Fibroblast of lung (primary cell): ENCODE results near the gene CEP131. TPM values are rescaled to one million over a fixed set of nuclear protein-coding genes. Genes with fewer than 3 reads are reported as not detected.

ENCODE experiments used
- DNase-seq, 2 donors: peaks; one replicate each; pipeline versions ENCODE4 v3.0.0 to v3.0.0-alpha.2; 2010; ENCODE audit warnings: low read depth in 2 of 2
- H2AFZ ChIP-seq: 2 replicates; pipeline ENCODE4 v1.5.1; 2012; ENCODE audit warnings: low read length, control low read depth, inconsistent platforms
- H3K27ac ChIP-seq: 2 replicates; pipeline ENCODE4 v1.5.1; 2011; ENCODE audit warnings: low read length, control low read depth; ENCODE audit not compliant: insufficient read depth
- H3K27me3 ChIP-seq: 2 replicates; pipeline ENCODE4 v1.5.1; 2011; ENCODE audit warnings: mild to moderate bottlenecking, low read length; ENCODE audit not compliant: control insufficient read depth, insufficient read depth
- H3K36me3 ChIP-seq: 2 replicates; pipeline ENCODE4 v1.5.1; 2011; ENCODE audit warnings: low read length; ENCODE audit not compliant: control insufficient read depth, insufficient read depth
- H3K4me1 ChIP-seq: 2 replicates; pipeline ENCODE4 v1.5.1; 2011; ENCODE audit warnings: low read length; ENCODE audit not compliant: control insufficient read depth, insufficient read depth; ENCODE audit errors: extremely low read depth
- H3K4me2 ChIP-seq: 2 replicates; pipeline ENCODE4 v1.5.1; 2011; ENCODE audit warnings: low read length, control low read depth; ENCODE audit not compliant: insufficient read depth; ENCODE audit errors: extremely low read depth
- H3K4me3 ChIP-seq, 4 experiments: fragments of 200-600 bp in 1 of 4; sonication (generic) in 1 of 4; replicated peaks in 1 of 4; 2 replicates each; pipeline ENCODE4 v1.5.1; 2011 to 2016; ENCODE audit warnings: low read length in 4 of 4, low read depth in 3 of 4, mild to moderate bottlenecking in 3 of 4, control low read depth in 2 of 4, inconsistent platforms in 1 of 4, mixed read lengths in 1 of 4; ENCODE audit not compliant: insufficient read depth in 1 of 4; ENCODE audit errors: control extremely low read depth in 1 of 4
- H3K79me2 ChIP-seq: 2 replicates; pipeline ENCODE4 v1.5.1; 2012; ENCODE audit warnings: mild to moderate bottlenecking, low read length, inconsistent platforms; ENCODE audit not compliant: control insufficient read depth, insufficient read depth
- H3K9ac ChIP-seq: 2 replicates; pipeline ENCODE4 v1.5.1; 2011; ENCODE audit warnings: mild to moderate bottlenecking, low read length, control low read depth; ENCODE audit not compliant: insufficient read depth
- H3K9me3 ChIP-seq: 2 replicates; pipeline ENCODE4 v1.5.1; 2012; ENCODE audit warnings: low read depth, low read length; ENCODE audit not compliant: control insufficient read depth, insufficient read depth
- H4K20me1 ChIP-seq: 2 replicates; pipeline ENCODE4 v1.5.1; 2011; ENCODE audit warnings: low read length; ENCODE audit not compliant: control insufficient read depth, insufficient read depth; ENCODE audit errors: extremely low read depth
- CTCF ChIP-seq, 2 donors: IDR thresholded peaks in 1 of 2; conservative IDR thresholded peaks in 1 of 2; 1 replicate in 1 of 2; 2 replicates in 1 of 2; pipeline ENCODE4 v1.5.1; 2011 to 2012; ENCODE audit warnings: low read length in 2 of 2, control low read depth in 1 of 2, inconsistent platforms in 1 of 2, low read depth in 1 of 2, mild to moderate bottlenecking in 1 of 2
- EZH2 ChIP-seq: IDR thresholded peaks from 2 replicates; pipeline ENCODE4 v1.5.1; 2012; ENCODE audit warnings: low read length, control low read depth, mild to moderate bottlenecking; ENCODE audit errors: missing control alignments
- polyA plus RNA-seq, 2 donors: library from polyadenylated mRNA; depleted of rRNA in 1 of 2; stranded (reverse) in 1 of 2; unstranded in 1 of 2; fragments of >200 nt; gene quantifications; 2 replicates each; pipeline ENCODE4 v1.2.1, GENCODE V29; 2011 to 2012; ENCODE audit warnings: missing spikeins in 1 of 2
- total RNA-seq: library from RNA; depleted of rRNA; stranded (reverse); fragments of >200 nt; gene quantifications from 2 replicates; pipeline ENCODE4 v1.2.1, GENCODE V29; 2014

The CEP131 gene
- total and polyA plus RNA-seq, 2 donors (not counting 1 experiment from before 2014, with no cell fraction given): 2.0 to 7.4 TPM

GRCh38 chr17:81267390-81268067 lies 44.8 kb upstream of the CEP131 start:
- no peak for DNase-seq
- Histone ChIP-seq H3K9me3 (no peaks in the 10 kb centered on the region), H2AFZ (no peak overlapping the region), H3K4me2 (no peak overlapping the region), H3K4me1 (no peaks in the 10 kb centered on the region), H3K79me2 (no peaks in the 10 kb centered on the region), H4K20me1 (no peaks in the 10 kb centered on the region), H3K4me3 (no peak overlapping the region), H3K36me3 (peaks cover 14% of the 10 kb centered on the region), H3K27me3 (no peaks in the 10 kb centered on the region), H3K27ac (no peak overlapping the region), H3K9ac (no peak overlapping the region)
- TF ChIP-seq EZH2 (no peak), CTCF (conservative IDR thresholded peaks at IDR 0.05 in 1 of 2, IDR thresholded peaks at IDR 0.05 in 1 of 2; ENCODE audit: low read depth in 1 of 2, low read length in 2 of 2) (no peak)

GRCh38 chr17:81265576-81265975 lies 42.8 kb upstream of the CEP131 start:
- Histone ChIP-seq H4K20me1 (no peaks in the 10 kb centered on the region), H3K9ac (no peak overlapping the region), H3K27ac (no peak overlapping the region), H3K36me3 (peaks cover 16% of the 10 kb centered on the region), H3K79me2 (no peaks in the 10 kb centered on the region), H3K4me1 (no peaks in the 10 kb centered on the region), H3K27me3 (no peaks in the 10 kb centered on the region), H2AFZ (no peak overlapping the region), H3K4me2 (no peak overlapping the region), H3K9me3 (no peaks in the 10 kb centered on the region), H3K4me3 (no peak overlapping the region)
- TF ChIP-seq EZH2: no peak
- TF ChIP-seq CTCF (conservative IDR thresholded peaks at IDR 0.05 in 1 of 2, IDR thresholded peaks at IDR 0.05 in 1 of 2; ENCODE audit: low read depth in 1 of 2, low read length in 2 of 2): no peak
- no peak for DNase-seq

GRCh38 chr17:81264640-81265039 lies 41.9 kb upstream of the CEP131 start:
- no peak for TF ChIP-seq EZH2
- no peak for TF ChIP-seq CTCF (conservative IDR thresholded peaks at IDR 0.05 in 1 of 2, IDR thresholded peaks at IDR 0.05 in 1 of 2; ENCODE audit: low read depth in 1 of 2, low read length in 2 of 2)
- H3K27me3 ChIP-seq: no peaks in the 10 kb centered on the region
- no peak overlapping the region for H3K9ac ChIP-seq
- no peak for DNase-seq
- no peak overlapping the region for H3K27ac ChIP-seq
- no peaks in the 10 kb centered on the region for H4K20me1 ChIP-seq
- no peak overlapping the region for H3K4me3 ChIP-seq
- peaks cover 20% of the 10 kb centered on the region for H3K36me3 ChIP-seq
- no peaks in the 10 kb centered on the region for H3K4me1 ChIP-seq
- no peak overlapping the region for H3K4me2 ChIP-seq
- H3K79me2 ChIP-seq: no peaks in the 10 kb centered on the region
- H2AFZ ChIP-seq: no peak overlapping the region
- no peaks in the 10 kb centered on the region for H3K9me3 ChIP-seq
